GM12892 (cell line): ENCODE data around the gene PTPRN2.
"Not testable (repeated sequence)": the region's sequence is repeated elsewhere in the genome, so short reads cannot be mapped to it uniquely, and the experiment has no call there.

ENCODE experiments used
- DNase-seq: peaks from one replicate; pipeline ENCODE4 v3.0.0; 2011; ENCODE audit not compliant: insufficient read length
- FAIRE-seq: peaks from 2 replicates; lab custom pipeline; 2011; peaks lifted over from hg19 to GRCh38; lab: Jason Lieb, UNC
- POLR2A ChIP-seq: IDR thresholded peaks from 2 replicates; pipeline ENCODE4 v1.6.1; 2011; ENCODE audit warnings: low read depth, low read length, control low read depth
- POLR2AphosphoS5 ChIP-seq: IDR thresholded peaks from 2 replicates; pipeline ENCODE4 v1.6.1; 2011; ENCODE audit warnings: low read depth, low read length, control low read depth
- TAF1 ChIP-seq: IDR thresholded peaks from 2 replicates; pipeline ENCODE4 v1.6.1; 2011; ENCODE audit warnings: low read depth, mild to moderate bottlenecking, control low read depth, low read length, borderline replicate concordance

Gene PTPRN2

GRCh38 chr7:157703131-157703530 lies 884.5 kb downstream of the PTPRN2 start:
- FAIRE-seq, result no peak

GRCh38 chr7:157702311-157703023 lies 885.2 kb downstream of the PTPRN2 start:
- no peak for TF ChIP-seq TAF1
- no peak for TF ChIP-seq POLR2A
- TF ChIP-seq POLR2AphosphoS5, result no peak
- FAIRE-seq (no peak), DNase-seq (no peak)

More at GRCh38 chr7:157703131-157703530, 884.5 kb downstream of the PTPRN2 start:
- no peak for TF ChIP-seq POLR2AphosphoS5
- TF ChIP-seq POLR2A, result no peak
- no peak for TF ChIP-seq TAF1
- DNase-seq, result no peak

- FAIRE-seq, DNase-seq: not testable (repeated sequence)
Measured at GRCh38 chr7:157701395-157702180, 886.0 kb downstream of the PTPRN2 start.

- FAIRE-seq (no peak), DNase-seq (no peak)
- TF ChIP-seq POLR2AphosphoS5 (no peak), TAF1 (no peak), POLR2A (no peak)
Measured at GRCh38 chr7:157700231-157701005, 887.2 kb downstream of the PTPRN2 start.

- TF ChIP-seq POLR2AphosphoS5, result no peak
- TF ChIP-seq TAF1, result no peak
- no peak for TF ChIP-seq POLR2A
- DNase-seq, result no peak
- no peak for FAIRE-seq
Measured at GRCh38 chr7:157699357-157700013, 888.1 kb downstream of the PTPRN2 start.

GRCh38 chr7:157697287-157697686 lies 890.3 kb downstream of the PTPRN2 start:
- not testable (repeated sequence) for FAIRE-seq, DNase-seq

GRCh38 chr7:157695609-157696008 lies 892.0 kb downstream of the PTPRN2 start:
- DNase-seq, FAIRE-seq: not testable (repeated sequence)

- TF ChIP-seq POLR2A (no peak), TAF1 (no peak), POLR2AphosphoS5 (no peak)
- FAIRE-seq (no peak), DNase-seq (no peak)
Measured at GRCh38 chr7:157694376-157694665, 893.3 kb downstream of the PTPRN2 start.

GRCh38 chr7:157693521-157694375 lies 893.9 kb downstream of the PTPRN2 start:
- DNase-seq, result no peak
- no peak for FAIRE-seq
- TF ChIP-seq POLR2A, result no peak
- no peak for TF ChIP-seq TAF1
- no peak for TF ChIP-seq POLR2AphosphoS5

GRCh38 chr7:157693071-157693520 lies 894.5 kb downstream of the PTPRN2 start:
- FAIRE-seq (no peak), DNase-seq (no peak)

GRCh38 chr7:157692460-157693011 lies 895.1 kb downstream of the PTPRN2 start:
- FAIRE-seq (no peak), DNase-seq (no peak)
- TF ChIP-seq POLR2AphosphoS5 (no peak), POLR2A (no peak), TAF1 (no peak)

More at GRCh38 chr7:157693071-157693520, 894.5 kb downstream of the PTPRN2 start:
- TF ChIP-seq POLR2A, result no peak
